Immature natural killer cell (primary cell): ENCODE data around the gene PRKAG1. TPM values are rescaled to one million over a fixed set of nuclear protein-coding genes. Genes with fewer than 3 reads are reported as not detected.

Source experiments
- DNase-seq, 3 donors: peaks; one replicate each; pipeline ENCODE4 v3.0.0; 2022; ENCODE audit warnings: mixed read lengths in 1 of 3
- H3K27ac Mint-ChIP-seq, 6 donors: one replicate each; pipeline ENCODE4 v1.8.0; 2020; ENCODE audit warnings: mixed read lengths in 6 of 6, mild to moderate bottlenecking in 5 of 6, inconsistent platforms in 4 of 6, moderate library complexity in 3 of 6
- H3K27me3 Mint-ChIP-seq, 3 donors: one replicate each; pipeline ENCODE4 v1.8.0; 2020 to 2021; ENCODE audit warnings: low read depth in 3 of 3, mild to moderate bottlenecking in 3 of 3, mixed read lengths in 3 of 3, moderate library complexity in 3 of 3, inconsistent platforms in 1 of 3
- H3K36me3 Mint-ChIP-seq, 3 donors: one replicate each; pipeline ENCODE4 v1.8.0; 2020; ENCODE audit warnings: mixed read lengths in 3 of 3, inconsistent platforms in 2 of 3, mild to moderate bottlenecking in 2 of 3
- H3K4me1 Mint-ChIP-seq, 2 donors: one replicate each; pipeline ENCODE4 v1.8.0; 2020; ENCODE audit warnings: inconsistent platforms in 2 of 2, mild to moderate bottlenecking in 2 of 2, mixed read lengths in 2 of 2, moderate library complexity in 1 of 2
- H3K4me3 Mint-ChIP-seq, 5 donors: one replicate each; pipeline ENCODE4 v1.8.0; 2020; ENCODE audit warnings: mild to moderate bottlenecking in 5 of 5, mixed read lengths in 5 of 5, inconsistent platforms in 3 of 5, moderate library complexity in 3 of 5
- H3K9me3 Mint-ChIP-seq, 6 donors: one replicate each; pipeline ENCODE4 v1.8.0; 2020; ENCODE audit warnings: mild to moderate bottlenecking in 6 of 6, mixed read lengths in 6 of 6, inconsistent platforms in 4 of 6, moderate library complexity in 3 of 6
- polyA plus RNA-seq, 3 donors: library from polyadenylated mRNA; unstranded; fragments of 300-500 nt; fragmentation: Illumina TruSeq; gene quantifications; one replicate each; pipeline ENCODE4 v1.2.3, GENCODE V29; 2021

Gene PRKAG1
- polyA plus RNA-seq, 3 donors from 2014 or later, result 58.5 to 75.3 (median 69.1) TPM

DNA sequence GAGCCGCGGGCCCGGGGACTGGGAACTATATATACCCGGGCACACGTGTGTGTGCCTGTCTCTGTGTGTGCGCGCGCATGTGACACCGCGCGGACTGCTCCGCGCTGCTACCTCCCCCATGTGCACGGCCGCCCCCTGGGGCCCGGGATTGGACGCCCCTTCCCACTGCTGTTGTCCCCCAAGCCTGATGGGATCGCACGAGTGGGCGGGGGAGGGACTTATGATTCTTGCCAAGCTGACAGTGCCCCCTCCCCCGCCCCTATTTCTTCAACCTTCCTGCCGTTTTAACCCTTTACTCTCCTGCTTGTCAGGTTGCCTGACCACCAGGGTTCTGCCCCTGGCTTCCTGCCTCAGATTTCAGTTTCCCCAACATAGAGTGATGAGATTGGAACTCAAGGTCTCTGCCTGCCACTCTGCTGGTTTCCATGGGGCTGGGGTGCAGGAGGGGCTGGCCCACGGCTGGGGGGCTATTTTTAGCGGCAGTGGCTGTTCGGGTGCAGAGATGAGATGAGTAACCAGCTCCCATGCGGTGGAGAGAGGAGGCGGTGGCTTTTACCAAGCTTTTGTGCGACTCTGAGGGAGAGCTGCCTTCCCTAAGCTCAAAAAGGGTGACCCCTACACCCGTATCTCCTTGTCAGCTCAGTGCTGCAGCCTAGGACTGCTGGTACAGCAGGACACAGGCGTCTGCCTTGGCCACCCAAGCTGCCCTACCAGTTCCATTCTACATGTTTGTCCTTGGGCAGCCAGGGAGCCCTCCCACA, 19.0 kb downstream of the PRKAG1 start, which contains the start of gene DDN:
TSS of gene DDN (minus strand) at position 5 of the 761 bp plus-strand sequence. CDS start 88 bp downstream, outside the sequence.
- peak; percentile 33 to 47 (median 43) for DNase-seq
- Mint-ChIP-seq H3K27ac (peak within 1 kb of the TSS in 3 of 6 donors; percentile 10 to 64 (median 44)), H3K27me3 (peaks cover 21 to 26% (median 25%) of the 10 kb centered on the region in 3 donors), H3K4me1 (peaks cover 32 to 35% of the 10 kb centered on the region in 2 donors), H3K4me3 (peak within 1 kb of the TSS; percentile 69 to 83 (median 77)), H3K9me3 (no peaks in the 10 kb centered on the region), H3K36me3 (peaks cover 29 to 44% (median 29%) of the 10 kb centered on the region in 3 donors)

DNA sequence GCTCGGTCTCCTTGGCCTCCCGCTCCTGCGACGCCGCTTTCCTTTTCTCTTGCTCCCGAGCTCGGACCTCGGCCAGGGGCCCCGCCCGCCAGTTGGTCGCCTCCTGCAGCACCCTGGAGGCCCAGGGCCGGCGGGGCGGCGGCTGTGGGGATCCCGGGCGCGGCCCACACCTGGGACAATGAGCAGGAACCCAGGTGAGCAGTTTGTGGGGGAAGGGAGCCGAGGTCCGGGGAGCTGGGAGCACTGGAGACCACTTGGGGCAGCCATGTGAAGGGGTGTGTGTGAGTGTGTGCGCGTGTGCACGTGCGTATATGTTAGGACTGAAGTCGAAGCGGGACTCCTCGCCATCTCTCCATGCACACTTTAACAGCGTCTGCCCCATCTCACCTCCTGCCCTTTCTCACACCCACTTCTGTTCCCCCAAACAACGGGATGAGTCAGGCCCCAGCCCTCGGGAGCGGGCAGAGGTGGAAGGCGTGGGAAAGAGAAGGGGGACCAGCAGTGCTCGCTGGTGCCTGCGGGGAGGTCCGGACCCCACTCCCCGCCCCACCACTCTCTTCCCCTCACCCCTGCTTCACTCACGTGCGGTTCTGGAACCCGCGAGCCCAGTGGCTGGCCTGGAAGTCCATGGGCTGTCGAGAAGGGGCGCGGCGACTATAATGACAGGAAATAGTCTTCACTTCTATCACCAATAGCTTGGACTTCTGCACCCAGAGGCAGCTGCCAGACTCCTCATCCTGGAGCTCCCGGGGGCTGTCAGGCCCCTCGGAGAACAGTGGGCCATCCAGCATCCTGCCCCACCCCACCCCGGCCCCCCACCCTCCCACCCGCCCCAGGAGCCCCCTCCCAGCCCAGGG, 19.9 kb downstream of the PRKAG1 start:
- Mint-ChIP-seq H3K9me3 (no peaks in the 10 kb centered on the region), H3K36me3 (peaks cover 24 to 36% (median 25%) of the 10 kb centered on the region in 3 donors), H3K27me3 (peaks cover 26 to 29% (median 28%) of the 10 kb centered on the region in 3 donors), H3K27ac (peak overlapping the region in 2 of 6 donors; percentile 17 to 44), H3K4me1 (peaks cover 32 to 35% of the 10 kb centered on the region in 2 donors), H3K4me3 (peak overlapping the region; percentile 69 to 83 (median 76))
- DNase-seq, result peak in 2 of 3 donors; percentile 27 to 28

DNA sequence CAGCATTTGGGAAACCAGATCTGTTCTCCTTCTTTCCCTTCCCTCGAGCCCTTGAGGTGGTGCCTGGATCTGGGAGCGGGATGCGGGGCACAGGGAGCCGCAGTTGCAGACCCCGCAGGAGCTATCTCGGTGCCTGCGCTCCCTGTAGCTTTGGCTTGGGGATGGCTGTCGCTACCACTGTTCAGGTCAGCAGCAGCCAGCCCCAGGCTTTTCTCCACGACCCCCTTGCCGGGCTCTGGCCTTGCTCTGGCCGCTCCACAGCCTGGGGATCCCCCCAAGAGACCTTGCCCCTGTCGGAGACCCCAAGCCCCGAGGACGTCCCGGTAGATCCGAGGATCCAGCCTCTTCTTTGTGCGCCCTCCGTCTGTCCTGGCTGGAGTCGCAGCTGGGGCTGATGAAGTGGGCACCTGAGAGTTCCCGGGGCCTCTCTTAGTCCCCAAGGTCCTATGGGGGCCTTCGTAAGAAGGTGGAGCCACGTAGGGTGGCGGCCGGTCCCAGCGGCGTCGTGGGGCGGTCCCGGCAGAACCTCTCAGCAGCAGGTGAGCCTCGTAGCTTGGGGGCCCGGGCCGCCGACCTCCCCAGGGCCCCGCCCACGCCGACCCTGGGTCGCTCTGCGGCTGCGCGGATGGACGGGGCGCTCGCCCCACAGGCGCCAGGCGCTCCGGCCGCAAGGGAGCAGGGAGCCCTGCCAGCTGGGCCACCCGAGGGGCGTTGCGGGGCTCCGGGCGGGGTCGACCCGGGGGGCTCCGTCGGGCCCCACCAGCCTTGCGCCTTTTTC, 20.7 kb downstream of the PRKAG1 start:
- Mint-ChIP-seq H3K27ac (peak overlapping the region in 4 of 6 donors; percentile 66 to 85 (median 74)), H3K36me3 (peaks cover 21 to 28% (median 22%) of the 10 kb centered on the region in 3 donors), H3K9me3 (no peaks in the 10 kb centered on the region), H3K4me3 (peak overlapping the region; percentile 63 to 83 (median 68)), H3K4me1 (peaks cover 32 to 35% of the 10 kb centered on the region in 2 donors), H3K27me3 (peaks cover 25 to 29% (median 26%) of the 10 kb centered on the region in 3 donors)
- DNase-seq, result peak; percentile 34 to 44 (median 40)

DNA sequence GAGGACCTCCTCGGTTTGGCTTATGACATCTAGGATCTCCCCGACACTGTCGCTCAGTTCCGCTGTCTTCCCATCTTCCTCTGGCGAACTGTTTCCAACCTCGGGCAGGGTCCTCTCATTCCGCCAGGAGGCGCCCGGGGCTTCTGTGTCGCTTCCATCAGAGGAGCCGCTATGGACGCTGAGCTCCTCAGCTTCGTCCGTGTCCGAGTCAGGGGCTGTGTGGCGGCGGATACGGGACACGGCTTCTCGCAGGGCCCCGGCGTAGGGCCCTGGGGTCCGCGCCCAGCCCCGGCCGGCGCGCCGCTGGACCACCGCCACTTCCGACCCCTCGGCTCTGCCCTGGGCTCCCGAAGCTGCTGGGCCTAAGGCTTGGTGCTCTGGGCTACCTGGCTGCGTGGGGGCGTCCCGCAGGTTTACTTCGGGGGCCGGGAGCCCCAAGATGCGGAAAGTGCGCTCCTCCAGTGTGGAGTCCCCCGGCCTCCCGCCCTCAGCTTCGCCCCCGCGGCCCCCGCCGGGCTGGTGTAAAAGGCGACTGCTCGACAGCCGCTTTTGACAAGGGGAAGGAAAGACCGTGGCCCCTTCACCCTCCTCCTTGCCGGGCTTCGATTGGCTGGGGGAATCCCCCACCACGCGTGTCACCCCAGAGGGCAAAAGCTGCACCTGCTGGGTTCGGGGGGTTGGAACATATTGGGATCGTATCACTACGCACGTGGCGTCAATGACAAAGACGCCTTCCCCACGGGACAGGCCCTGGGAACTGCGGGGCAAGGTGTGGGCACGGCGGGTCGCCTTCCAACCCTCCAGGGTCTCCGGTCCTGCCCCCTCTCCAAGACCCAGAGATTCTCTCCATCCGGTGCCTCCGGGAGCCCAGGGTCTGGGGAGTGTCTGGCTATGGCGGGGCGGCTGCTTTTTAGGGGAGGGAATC, 21.5 kb downstream of the PRKAG1 start:
- Mint-ChIP-seq H3K27me3 (peaks cover 24 to 27% (median 24%) of the 10 kb centered on the region in 3 donors), H3K4me1 (peaks cover 32 to 35% of the 10 kb centered on the region in 2 donors)

DNA sequence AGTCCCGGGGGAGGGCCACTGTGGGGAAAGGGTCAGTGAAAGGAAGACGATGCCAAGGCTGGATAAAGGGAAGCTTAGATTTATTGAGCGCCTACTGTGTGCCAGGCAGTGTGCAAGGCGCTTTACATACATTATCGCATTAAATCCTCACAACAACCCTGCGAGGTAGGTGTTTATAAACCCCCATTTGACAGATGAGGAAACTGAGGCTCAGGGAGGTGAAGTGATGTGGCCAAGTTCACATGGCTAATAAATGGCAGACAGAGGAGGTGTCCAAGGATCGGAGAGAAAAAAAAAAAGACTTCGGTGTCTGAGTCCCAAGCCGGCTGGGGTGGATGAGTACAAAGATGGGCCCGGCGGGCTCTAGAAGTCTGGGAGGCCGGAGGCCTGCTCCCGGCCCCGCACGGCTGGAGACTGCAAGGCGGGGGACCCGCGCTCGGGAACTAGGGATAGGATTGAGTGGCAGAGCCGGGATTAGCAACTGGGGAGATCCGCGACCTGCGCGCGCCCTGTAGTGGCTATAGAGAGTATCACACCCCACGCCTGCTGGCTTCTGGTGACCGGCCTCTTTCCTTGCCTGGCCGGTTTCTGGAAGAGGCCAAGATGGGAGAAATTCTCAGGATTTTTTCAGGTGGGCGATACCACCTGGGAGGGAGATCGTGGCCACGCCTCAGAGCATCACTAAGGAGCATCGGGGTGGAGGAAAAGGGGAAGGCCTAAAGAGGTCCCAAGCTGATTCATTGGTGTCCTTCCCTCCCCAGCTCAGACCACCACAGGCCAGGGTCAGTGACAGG, 23.3 kb downstream of the PRKAG1 start:
- peak; percentile 53 to 58 (median 55) for DNase-seq
- Mint-ChIP-seq H3K4me1 (peaks cover 31 to 33% of the 10 kb centered on the region in 2 donors), H3K27ac (peak overlapping the region in 5 of 6 donors; percentile 64 to 94 (median 91)), H3K9me3 (no peaks in the 10 kb centered on the region), H3K36me3 (peaks cover 0 to 3% (median 0%) of the 10 kb centered on the region in 3 donors), H3K27me3 (peaks cover 22 to 26% (median 23%) of the 10 kb centered on the region in 3 donors), H3K4me3 (peak overlapping the region; percentile 7 to 77 (median 68))

More for the DNA sequence above, 21.5 kb downstream of the PRKAG1 start:
- peak; percentile 63 to 71 (median 65) for DNase-seq
- Mint-ChIP-seq H3K9me3 (no peaks in the 10 kb centered on the region), H3K36me3 (peaks cover 12 to 19% (median 13%) of the 10 kb centered on the region in 3 donors), H3K27ac (peak overlapping the region in 5 of 6 donors; percentile 61 to 86 (median 69)), H3K4me3 (peak overlapping the region; percentile 59 to 70 (median 65))

DNA sequence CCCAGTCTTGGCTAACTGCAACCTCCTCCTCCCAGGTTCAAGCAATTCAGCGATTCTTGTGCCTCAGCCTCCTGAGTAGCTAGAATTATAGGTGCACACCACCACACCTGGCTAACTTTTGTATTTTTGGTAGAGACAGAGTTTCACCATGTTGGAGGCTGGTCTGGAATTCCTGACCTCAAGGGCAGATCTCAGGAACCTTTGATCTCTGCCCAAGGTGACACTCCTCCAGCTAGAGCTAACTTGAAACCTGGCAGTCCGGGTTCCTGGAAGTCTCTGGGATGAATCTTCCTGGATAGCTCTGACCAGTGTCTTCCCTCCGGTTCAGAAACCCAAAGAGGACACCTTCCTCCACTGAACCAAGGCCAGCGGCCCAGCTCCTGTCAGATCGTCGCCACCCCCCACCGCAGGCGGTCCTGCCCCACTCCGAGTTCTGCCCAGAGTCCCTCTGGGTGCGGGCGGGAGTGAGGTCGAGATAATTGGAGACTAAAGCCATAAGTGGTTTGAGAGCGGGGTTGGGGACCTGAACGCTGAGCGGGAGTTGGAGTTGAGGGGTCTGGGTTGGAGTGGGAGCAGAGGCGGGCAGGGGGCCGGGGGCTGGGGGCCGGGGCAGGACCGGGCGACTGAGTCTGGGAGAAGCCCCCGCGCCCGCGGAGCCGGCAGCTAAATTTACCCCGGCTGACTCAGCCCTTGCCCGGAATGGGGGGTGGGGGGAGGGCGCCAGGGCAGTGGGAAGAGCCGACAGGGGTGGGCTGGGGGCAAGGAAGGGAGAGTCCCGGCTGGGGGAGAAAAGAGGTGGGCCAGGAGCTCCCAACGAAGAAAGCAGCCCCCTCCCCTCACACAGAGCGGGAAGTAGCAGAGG, 24.1 kb downstream of the PRKAG1 start:
- peak overlapping the region in 1 of 6 donors; percentile 64 for H3K27ac Mint-ChIP-seq

DNA sequence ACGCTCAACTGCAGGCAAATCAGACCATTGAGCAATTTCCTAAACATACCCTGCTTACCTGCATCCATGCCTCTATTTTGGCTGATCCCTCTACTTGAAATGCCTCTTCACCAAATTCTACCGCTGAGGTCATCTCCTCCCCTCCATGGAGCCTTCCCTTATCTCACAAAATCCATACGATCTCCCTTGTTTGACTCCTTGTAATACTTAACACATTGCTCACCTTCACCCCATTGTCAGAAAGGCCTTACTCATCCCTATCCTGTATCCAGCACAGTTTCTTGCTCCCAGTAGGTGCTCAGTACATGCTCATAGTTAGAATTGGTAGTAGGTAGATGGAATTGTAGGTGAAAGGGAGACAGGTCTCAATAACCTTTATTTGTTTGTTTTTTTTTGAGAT, 24.8 kb downstream of the PRKAG1 start:
- peaks cover 18 to 22% of the 10 kb centered on the region in 2 donors for H3K4me1 Mint-ChIP-seq
- no peaks in the 10 kb centered on the region for H3K9me3 Mint-ChIP-seq
- H3K27me3 Mint-ChIP-seq, result peaks cover 14 to 29% (median 19%) of the 10 kb centered on the region in 3 donors
- H3K36me3 Mint-ChIP-seq, result no peaks in the 10 kb centered on the region
- peak overlapping the region in 2 of 6 donors; percentile 2 to 46 for H3K27ac Mint-ChIP-seq
- no peak overlapping the region for H3K4me3 Mint-ChIP-seq
- DNase-seq, result no peak

More for the DNA sequence above, 24.1 kb downstream of the PRKAG1 start:
- Mint-ChIP-seq H3K36me3 (no peaks in the 10 kb centered on the region), H3K9me3 (no peaks in the 10 kb centered on the region), H3K4me3 (peak overlapping the region in 1 of 5 donors; percentile 53), H3K27me3 (peaks cover 15 to 25% (median 20%) of the 10 kb centered on the region in 3 donors), H3K4me1 (peaks cover 23 to 25% of the 10 kb centered on the region in 2 donors)
- no peak for DNase-seq

DNA sequence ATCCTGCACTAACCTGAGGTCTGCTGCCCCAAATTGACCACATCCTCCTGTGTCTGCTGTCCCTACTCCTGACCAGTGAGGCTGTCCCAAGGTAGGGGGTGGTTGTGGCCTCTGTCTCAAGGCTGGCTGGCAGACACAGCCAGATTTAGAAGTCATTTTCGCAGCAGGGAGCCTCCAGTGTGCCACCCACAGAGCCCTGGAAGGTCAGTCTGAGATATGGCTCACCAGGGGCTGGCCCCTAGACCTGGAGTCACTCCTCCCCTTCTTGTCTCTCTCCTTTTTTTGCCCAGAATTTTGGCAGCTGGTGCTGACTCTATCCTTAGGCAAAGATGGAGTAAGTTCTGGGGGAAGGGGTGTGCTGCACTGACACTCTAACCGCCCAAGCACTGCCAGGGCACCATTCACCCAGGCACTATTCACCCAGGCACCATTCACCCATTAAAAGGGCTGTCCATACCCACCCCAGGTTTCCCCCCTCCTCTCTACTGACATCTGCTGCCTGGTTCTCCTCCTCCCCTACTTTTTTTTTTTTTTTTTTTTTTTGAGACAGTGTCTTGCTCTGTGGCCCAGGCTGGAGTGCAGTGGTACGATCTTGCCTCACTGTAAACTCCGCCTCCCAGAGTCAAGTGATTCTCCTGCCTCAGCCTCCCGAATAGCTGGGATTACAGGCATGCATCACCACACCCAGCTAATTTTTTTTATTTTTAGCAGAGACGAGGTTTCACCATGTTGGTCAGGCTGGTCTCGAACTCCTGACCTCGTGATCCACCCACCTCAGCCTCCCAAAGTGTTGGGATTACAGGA, 27.1 kb downstream of the PRKAG1 start:
- DNase-seq, result no peak
- H3K9me3 Mint-ChIP-seq, result no peaks in the 10 kb centered on the region
- no peak overlapping the region for H3K27ac Mint-ChIP-seq
- H3K36me3 Mint-ChIP-seq, result no peaks in the 10 kb centered on the region
- H3K27me3 Mint-ChIP-seq, result peaks cover 15 to 27% (median 25%) of the 10 kb centered on the region in 3 donors
- peaks cover 12 to 17% of the 10 kb centered on the region in 2 donors for H3K4me1 Mint-ChIP-seq
- no peak overlapping the region for H3K4me3 Mint-ChIP-seq

DNA sequence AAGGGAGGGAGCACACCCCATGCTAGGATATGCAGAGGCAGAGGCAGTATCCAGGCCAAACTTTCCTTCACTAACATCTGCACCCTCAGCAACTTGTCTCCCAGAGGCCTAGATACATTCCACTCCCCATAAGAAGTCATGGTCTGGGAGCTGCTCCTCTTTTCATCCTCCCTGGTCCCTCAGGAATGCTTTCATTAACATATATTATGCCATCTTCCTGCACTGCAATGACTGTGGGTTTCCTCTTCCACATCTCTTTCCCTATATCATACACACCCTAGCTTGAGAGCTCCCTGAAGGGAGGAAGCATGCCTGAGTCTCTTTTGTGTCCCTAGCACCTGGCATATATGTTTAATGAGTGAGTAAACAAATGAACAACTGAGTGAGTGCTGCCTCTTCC, 28.0 kb downstream of the PRKAG1 start:
- no peaks in the 10 kb centered on the region for H3K9me3 Mint-ChIP-seq
- no peaks in the 10 kb centered on the region for H3K36me3 Mint-ChIP-seq
- DNase-seq, result no peak
- peaks cover 12 to 25% (median 22%) of the 10 kb centered on the region in 3 donors for H3K27me3 Mint-ChIP-seq
- H3K4me3 Mint-ChIP-seq, result no peak overlapping the region
- no peak overlapping the region for H3K27ac Mint-ChIP-seq
- H3K4me1 Mint-ChIP-seq, result peaks cover 11 to 12% of the 10 kb centered on the region in 2 donors

DNA sequence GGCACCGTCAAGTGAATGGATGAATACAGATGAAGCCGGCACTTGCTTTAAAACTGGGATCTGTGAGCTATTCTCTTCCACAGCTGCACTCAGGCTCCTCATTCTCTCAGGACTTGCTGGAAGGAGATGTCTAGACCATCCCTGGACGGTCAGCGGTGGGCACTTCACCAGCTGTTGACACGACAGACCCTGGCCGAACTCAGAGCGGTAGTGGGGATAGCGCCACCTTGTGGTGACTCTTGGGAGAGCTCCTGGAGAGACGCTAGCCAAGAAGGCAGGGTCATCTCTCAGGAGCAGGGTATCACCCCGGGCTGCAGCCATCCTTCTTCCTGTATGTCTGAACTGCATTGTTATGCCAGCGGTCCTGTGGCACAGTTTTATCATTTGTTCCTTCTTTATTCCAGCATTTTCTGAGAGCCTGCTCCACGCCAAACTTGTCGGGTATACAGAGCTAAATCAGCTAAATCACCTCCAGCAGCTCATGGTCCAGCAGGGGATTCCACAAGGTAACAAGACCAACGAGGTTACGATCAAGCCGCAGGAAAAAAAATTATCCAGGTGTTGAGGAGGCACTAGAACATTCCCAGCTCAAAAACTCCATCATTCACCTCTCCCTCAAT, 30.4 kb downstream of the PRKAG1 start:
- Mint-ChIP-seq H3K27ac (peak overlapping the region in 4 of 6 donors; percentile 7 to 76 (median 44)), H3K4me3 (no peak overlapping the region), H3K36me3 (no peaks in the 10 kb centered on the region), H3K4me1 (peaks cover 6% of the 10 kb centered on the region in 2 donors), H3K27me3 (peaks cover 5 to 17% (median 16%) of the 10 kb centered on the region in 3 donors), H3K9me3 (no peaks in the 10 kb centered on the region)
- peak; percentile 70 to 75 (median 71) for DNase-seq
